ENCODE data around the gene CTAGE8. TPM values are rescaled to one million over a fixed set of nuclear protein-coding genes. Genes with fewer than 3 reads are reported as not detected.
"Not testable (repeated sequence)": the region's sequence is repeated elsewhere in the genome, so short reads cannot be mapped to it uniquely, and the experiment has no call there.

CTAGE8 gene
- total RNA-seq, 4 donors from 2014 or later: 0.42 to 1.5 (median 0.71) TPM; not detected in 1

- DNase-seq (ENCODE audit: extremely low spot score); H3K4me1 ChIP-seq; H3K9me3 ChIP-seq; H3K4me3 ChIP-seq; H3K27me3 ChIP-seq; H3K27ac ChIP-seq (replicated peaks in 1 of 4); intact Hi-C loops (cut with DNase I); H3K36me3 ChIP-seq: not testable (repeated sequence)
Measured at GRCh38 chr7:144220531-144220930, 48.6 kb downstream of the CTAGE8 start.

GRCh38 chr7:144219149-144219548, 49.9 kb downstream of the CTAGE8 start:
- H3K36me3 ChIP-seq; H3K27me3 ChIP-seq; H3K27ac ChIP-seq (replicated peaks in 1 of 4); intact Hi-C loops (cut with DNase I); DNase-seq (ENCODE audit: extremely low spot score); H3K9me3 ChIP-seq; H3K4me1 ChIP-seq; H3K4me3 ChIP-seq: not testable (repeated sequence)
- WGBS: no CpG with 5 or more reads among the region's 4 CpGs

- 92% methylated on average over 1 of the region's 1 CpG for WGBS
- H3K36me3 ChIP-seq; H3K27me3 ChIP-seq; H3K4me1 ChIP-seq; H3K9me3 ChIP-seq; H3K27ac ChIP-seq (replicated peaks in 1 of 4); H3K4me3 ChIP-seq; intact Hi-C loops (cut with DNase I): not testable (repeated sequence)
- peak; percentile 60 for DNase-seq (ENCODE audit: extremely low spot score)
Measured at GRCh38 chr7:144218581-144218980, 50.5 kb downstream of the CTAGE8 start.

- H3K36me3 ChIP-seq; H3K4me1 ChIP-seq; DNase-seq (ENCODE audit: extremely low spot score); intact Hi-C loops (cut with DNase I); H3K4me3 ChIP-seq; H3K27me3 ChIP-seq; H3K9me3 ChIP-seq; H3K27ac ChIP-seq (replicated peaks in 1 of 4): not testable (repeated sequence)
Measured at GRCh38 chr7:144217200-144217599, 51.9 kb downstream of the CTAGE8 start.

Other genes with a start within 250 kb of the CTAGE8 start
- not detected for gene OR2A5, start 220.3 kb downstream of the CTAGE8 start, total RNA-seq
- not detected for gene OR2A25, start 199.5 kb downstream of the CTAGE8 start, total RNA-seq
- not detected for gene OR2A12, start 183.0 kb downstream of the CTAGE8 start, total RNA-seq
- not detected for gene OR2A2, start 159.7 kb downstream of the CTAGE8 start, total RNA-seq
- not detected for gene OR2A14, start 146.1 kb downstream of the CTAGE8 start, total RNA-seq
- gene CTAGE4, start 85.8 kb downstream of the CTAGE8 start, total RNA-seq: 1 to 10 TPM in 1 of 4 donors, under 1 TPM in 2, not detected in 1; 0.71 to 2.5 (median 0.83) TPM
- 1 to 10 TPM; 1.5 to 4.0 (median 1.8) TPM for gene ARHGEF35, start 73.5 kb downstream of the CTAGE8 start, total RNA-seq
- gene OR2A42, start 29.7 kb downstream of the CTAGE8 start, total RNA-seq: under 1 TPM in 2 of 4 donors, not detected in 2; 0.11 to 0.19 TPM
- gene OR2A7, start 4.5 kb downstream of the CTAGE8 start, total RNA-seq: 1 to 10 TPM in 3 of 4 donors, not detected in 1; 1.2 to 2.3 (median 2.1) TPM
- under 1 TPM in 3 of 4 donors, not detected in 1; 0.17 to 0.26 (median 0.17) TPM for gene OR2A1, start 43.1 kb upstream of the CTAGE8 start, total RNA-seq
- 10 to 100 TPM in 1 of 4 donors, 1 to 10 TPM in 3; 4.6 to 11.8 (median 8.9) TPM for gene ARHGEF5, start 86.1 kb upstream of the CTAGE8 start, total RNA-seq
- not detected for gene NOBOX, start 134.4 kb upstream of the CTAGE8 start, total RNA-seq